HepG2 (cell line): ENCODE data around the gene LRRC74A. TPM values are rescaled to one million over a fixed set of nuclear protein-coding genes. Genes with fewer than 3 reads are reported as not detected.

Experiments
- ATF7 ChIP-seq, 2 experiments: fragments of 450-650 bp in 1 of 2; sonication (generic) in 1 of 2; formaldehyde crosslinking in 1 of 2; IDR thresholded peaks; 2 replicates each; pipeline versions ENCODE4 v1.4.0 to v1.6.1; 2016 to 2020; ENCODE audit warnings: antibody characterized with exemption in 1 of 2, mild to moderate bottlenecking in 1 of 2, missing genetic modification reagents in 1 of 2
- GATA4 ChIP-seq: sonication (generic); IDR thresholded peaks from 2 replicates; pipeline ENCODE4 v1.6.1; 2016; ENCODE audit warnings: antibody characterized with exemption, low read depth, borderline replicate concordance
- HDAC6 ChIP-seq: fragments of 200-600 bp; sonication (generic); IDR thresholded peaks from 2 replicates; pipeline ENCODE4 v1.7.0; 2017; ENCODE audit warnings: mild to moderate bottlenecking, antibody characterized with exemption, low read length, low read depth
- HNF4A ChIP-seq: sonication (generic); formaldehyde crosslinking; IDR thresholded peaks from 2 replicates; pipeline ENCODE4 v1.4.0; 2020; ENCODE audit warnings: missing genetic modification reagents
- HNF4G ChIP-seq, 2 experiments: sonication (generic) in 1 of 2; formaldehyde crosslinking in 1 of 2; IDR thresholded peaks; 2 replicates each; pipeline versions ENCODE4 v1.4.0 to v1.6.1; 2011 to 2020; ENCODE audit warnings: borderline replicate concordance in 2 of 2, low read depth in 2 of 2, mild to moderate bottlenecking in 2 of 2, low read length in 1 of 2, missing genetic modification reagents in 1 of 2, moderate library complexity in 1 of 2
- KDM5A ChIP-seq: fragments of 200-600 bp; sonication (generic); IDR thresholded peaks from 2 replicates; pipeline ENCODE4 v1.7.0; 2018; ENCODE audit warnings: antibody characterized with exemption, mild to moderate bottlenecking, low read length, borderline replicate concordance
- MAFF ChIP-seq: IDR thresholded peaks from 2 replicates; pipeline ENCODE4 v1.6.1; 2011; ENCODE audit warnings: low read depth, low read length, improper control_type of control experiment
- MATR3 ChIP-seq: sonication (generic); formaldehyde crosslinking; IDR thresholded peaks from 2 replicates; pipeline ENCODE4 v1.4.0; 2020; ENCODE audit warnings: missing genetic modification reagents
- MBD4 ChIP-seq: IDR thresholded peaks from 2 replicates; pipeline ENCODE4 v1.6.1; 2012; ENCODE audit warnings: low read length, inconsistent platforms, borderline replicate concordance
- RAD51 ChIP-seq: fragments of 450-650 bp; IDR thresholded peaks from 2 replicates; pipeline ENCODE4 v1.6.1; 2016; ENCODE audit warnings: borderline replicate concordance
- RELA ChIP-seq: sonication (generic); formaldehyde crosslinking; IDR thresholded peaks from 2 replicates; pipeline ENCODE4 v1.4.0; 2020; ENCODE audit warnings: missing genetic modification reagents
- SETDB1 ChIP-seq: sonication (generic); formaldehyde crosslinking; IDR thresholded peaks from 2 replicates; pipeline ENCODE4 v1.5.1; 2020; ENCODE audit warnings: missing genetic modification reagents, mild to moderate bottlenecking, borderline replicate concordance
- SMAD9 ChIP-seq: sonication (generic); formaldehyde crosslinking; IDR thresholded peaks from 2 replicates; pipeline ENCODE4 v1.5.1; 2020; ENCODE audit warnings: mild to moderate bottlenecking, missing genetic modification reagents
- SRSF9 ChIP-seq: fragments of 200-400 bp; formaldehyde crosslinking; IDR thresholded peaks from 2 replicates; pipeline ENCODE4 v1.6.1; 2018; ENCODE audit warnings: borderline replicate concordance, mild to moderate bottlenecking, low read depth, low read length; ENCODE audit not compliant: insufficient read depth, poor library complexity, severe bottlenecking
- TAF1 ChIP-seq: sonication (generic); formaldehyde crosslinking; IDR thresholded peaks from 2 replicates; pipeline ENCODE4 v1.4.0; 2020; ENCODE audit warnings: missing genetic modification reagents
- TBP ChIP-seq: sonication (generic); formaldehyde crosslinking; IDR thresholded peaks from 2 replicates; pipeline ENCODE4 v1.5.0; 2020; ENCODE audit warnings: missing genetic modification reagents
- ZMYM2 ChIP-seq: sonication (generic); formaldehyde crosslinking; IDR thresholded peaks from 2 replicates; pipeline ENCODE4 v1.8.0; 2022; ENCODE audit warnings: mild to moderate bottlenecking, missing genetic modification reagents
- ZNF17 ChIP-seq: sonication (generic); formaldehyde crosslinking; IDR thresholded peaks from 2 replicates; pipeline ENCODE4 v1.5.0; 2020; ENCODE audit warnings: mild to moderate bottlenecking, missing genetic modification reagents
- ZNF224 ChIP-seq: sonication (generic); formaldehyde crosslinking; IDR thresholded peaks from 2 replicates; pipeline ENCODE4 v1.5.0; 2020; ENCODE audit warnings: mild to moderate bottlenecking, missing genetic modification reagents
- ZNF343 ChIP-seq: sonication (generic); formaldehyde crosslinking; IDR thresholded peaks from 2 replicates; pipeline ENCODE4 v1.4.0; 2020; ENCODE audit warnings: mild to moderate bottlenecking, missing genetic modification reagents
- ZNF577 ChIP-seq: sonication (generic); formaldehyde crosslinking; IDR thresholded peaks from 2 replicates; pipeline ENCODE4 v1.4.0; 2020; ENCODE audit warnings: mild to moderate bottlenecking, low read depth, missing genetic modification reagents, borderline replicate concordance
- polyA plus RNA-seq, 8 experiments: library from polyadenylated mRNA; depleted of rRNA in 3 of 8; stranded (reverse) in 7 of 8; unstranded in 1 of 8; fragments of >200 nt; fragmentation: Illumina TruSeq in 4 of 8; extraction: Trizol in 4 of 8; gene quantifications; 2 replicates each; pipeline versions ENCODE4 v1.2.1 to v1.2.3, GENCODE V29; 2011 to 2016; ENCODE audit warnings: low read depth in 4 of 8, missing spikeins in 1 of 8, mixed read lengths in 1 of 8; ENCODE audit not compliant: insufficient read depth in 1 of 8
- total RNA-seq, 5 experiments: library from RNA; depleted of rRNA; stranded (reverse); fragments of >200 nt; fragmentation: Illumina TruSeq; extraction: Trizol; gene quantifications; 2 replicates each; pipeline ENCODE4 v1.2.3, GENCODE V29; 2016; ENCODE audit warnings: low read depth in 1 of 5
- TF ChIP-seq, protein P1 (sequence below): sonication (generic); formaldehyde crosslinking; conservative IDR thresholded peaks from 2 replicates; pipeline ENCODE4 v1.5.0; 2020; ENCODE audit warnings: missing genetic modification reagents
- TF ChIP-seq, protein P2 (sequence below): IDR thresholded peaks from 2 replicates; pipeline ENCODE4 v1.6.1; 2012; ENCODE audit warnings: low read depth, low read length, improper control_type of control experiment
- TF ChIP-seq, protein P3 (sequence below): IDR thresholded peaks from 2 replicates; pipeline ENCODE4 v1.6.1; 2016; ENCODE audit warnings: mild to moderate bottlenecking, missing biosample characterization, missing genetic modification reagents
- TF ChIP-seq, protein P4 (sequence below): sonication (generic); formaldehyde crosslinking; conservative IDR thresholded peaks from 2 replicates; pipeline ENCODE4 v1.8.0; 2022; ENCODE audit warnings: missing genetic modification reagents

The LRRC74A gene
- total and polyA plus RNA-seq, 2 of the 13 experiments (the other 11 are each of a cell fraction or from before 2014, with no cell fraction given) = not detected

DNA sequence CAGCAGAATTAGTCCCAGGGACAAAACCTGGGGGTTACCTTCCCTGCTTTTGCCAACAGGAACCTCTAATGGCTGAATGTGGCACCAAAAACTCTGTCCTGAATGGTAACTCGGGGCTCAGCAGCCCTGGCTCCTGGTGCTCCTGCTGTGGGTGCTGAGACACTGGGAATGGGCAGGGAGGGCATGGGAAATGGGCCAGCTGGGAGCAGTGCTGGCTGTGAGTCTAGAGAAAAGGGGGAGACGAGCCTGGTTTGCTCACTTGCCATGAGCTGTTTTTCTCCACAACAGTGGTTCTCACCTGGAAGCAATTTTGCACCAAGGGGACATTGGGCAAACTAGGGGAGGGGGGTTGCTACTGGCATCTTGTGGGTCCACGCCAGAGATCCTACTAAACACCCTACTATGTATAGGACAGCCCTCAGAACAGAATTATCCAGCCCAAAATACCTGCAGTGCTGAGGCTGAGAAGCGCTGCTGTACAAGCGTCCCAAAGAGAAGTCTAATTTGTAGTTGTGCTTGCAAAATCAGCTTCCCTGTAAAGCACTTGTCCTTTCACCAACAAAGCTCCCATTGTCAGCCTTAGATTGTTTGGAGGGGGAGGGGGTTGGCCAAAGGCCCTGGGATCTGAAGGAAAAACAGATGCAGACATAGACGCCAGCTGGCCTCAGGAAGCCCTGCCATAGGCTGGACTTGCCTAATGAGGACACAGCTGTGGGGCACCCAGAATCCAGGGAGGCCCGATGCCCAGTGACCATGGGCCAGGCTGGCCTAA lies 3.6 kb downstream of the LRRC74A start (continued):
- no peak for TF ChIP-seq ZNF224 (CRISPR knock-in tag)
- no peak for TF ChIP-seq ZNF17 (CRISPR knock-in tag)
- no peak for TF ChIP-seq ATF7 (IDR thresholded peaks at IDR 0.05)
- no peak for TF ChIP-seq ATF7 (CRISPR knock-in tag; IDR thresholded peaks at IDR 0.05)
- TF ChIP-seq, protein P1, sequence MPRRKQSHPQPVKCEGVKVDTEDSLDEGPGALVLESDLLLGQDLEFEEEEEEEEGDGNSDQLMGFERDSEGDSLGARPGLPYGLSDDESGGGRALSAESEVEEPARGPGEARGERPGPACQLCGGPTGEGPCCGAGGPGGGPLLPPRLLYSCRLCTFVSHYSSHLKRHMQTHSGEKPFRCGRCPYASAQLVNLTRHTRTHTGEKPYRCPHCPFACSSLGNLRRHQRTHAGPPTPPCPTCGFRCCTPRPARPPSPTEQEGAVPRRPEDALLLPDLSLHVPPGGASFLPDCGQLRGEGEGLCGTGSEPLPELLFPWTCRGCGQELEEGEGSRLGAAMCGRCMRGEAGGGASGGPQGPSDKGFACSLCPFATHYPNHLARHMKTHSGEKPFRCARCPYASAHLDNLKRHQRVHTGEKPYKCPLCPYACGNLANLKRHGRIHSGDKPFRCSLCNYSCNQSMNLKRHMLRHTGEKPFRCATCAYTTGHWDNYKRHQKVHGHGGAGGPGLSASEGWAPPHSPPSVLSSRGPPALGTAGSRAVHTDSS (CRISPR knock-in tag) = no peak
- peak; percentile 50; the same call in 1 of the 2 replicates for TF ChIP-seq HNF4A
- TF ChIP-seq RELA (CRISPR knock-in tag) = no peak
- TF ChIP-seq MAFF = no peak
- TF ChIP-seq, protein P2, sequence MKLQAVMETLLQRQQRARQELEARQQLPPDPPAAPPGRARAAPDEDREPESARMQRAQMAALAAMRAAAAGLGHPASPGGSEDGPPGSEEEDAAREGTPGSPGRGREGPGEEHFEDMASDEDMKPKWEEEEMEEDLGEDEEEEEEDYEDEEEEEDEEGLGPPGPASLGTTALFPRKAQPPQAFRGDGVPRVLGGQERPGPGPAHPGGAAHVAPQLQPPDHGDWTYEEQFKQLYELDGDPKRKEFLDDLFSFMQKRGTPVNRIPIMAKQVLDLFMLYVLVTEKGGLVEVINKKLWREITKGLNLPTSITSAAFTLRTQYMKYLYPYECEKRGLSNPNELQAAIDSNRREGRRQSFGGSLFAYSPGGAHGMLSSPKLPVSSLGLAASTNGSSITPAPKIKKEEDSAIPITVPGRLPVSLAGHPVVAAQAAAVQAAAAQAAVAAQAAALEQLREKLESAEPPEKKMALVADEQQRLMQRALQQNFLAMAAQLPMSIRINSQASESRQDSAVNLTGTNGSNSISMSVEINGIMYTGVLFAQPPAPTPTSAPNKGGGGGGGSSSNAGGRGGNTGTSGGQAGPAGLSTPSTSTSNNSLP = no peak
- TF ChIP-seq TBP (CRISPR knock-in tag) = no peak
- no peak for TF ChIP-seq GATA4
- TF ChIP-seq, protein P3, sequence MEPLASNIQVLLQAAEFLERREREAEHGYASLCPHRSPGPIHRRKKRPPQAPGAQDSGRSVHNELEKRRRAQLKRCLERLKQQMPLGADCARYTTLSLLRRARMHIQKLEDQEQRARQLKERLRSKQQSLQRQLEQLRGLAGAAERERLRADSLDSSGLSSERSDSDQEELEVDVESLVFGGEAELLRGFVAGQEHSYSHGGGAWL (CRISPR knock-in tag) = no peak
- TF ChIP-seq MBD4 = no peak
- TF ChIP-seq MATR3 (CRISPR knock-in tag) = no peak
- no peak for TF ChIP-seq SRSF9
- TF ChIP-seq, protein P4, sequence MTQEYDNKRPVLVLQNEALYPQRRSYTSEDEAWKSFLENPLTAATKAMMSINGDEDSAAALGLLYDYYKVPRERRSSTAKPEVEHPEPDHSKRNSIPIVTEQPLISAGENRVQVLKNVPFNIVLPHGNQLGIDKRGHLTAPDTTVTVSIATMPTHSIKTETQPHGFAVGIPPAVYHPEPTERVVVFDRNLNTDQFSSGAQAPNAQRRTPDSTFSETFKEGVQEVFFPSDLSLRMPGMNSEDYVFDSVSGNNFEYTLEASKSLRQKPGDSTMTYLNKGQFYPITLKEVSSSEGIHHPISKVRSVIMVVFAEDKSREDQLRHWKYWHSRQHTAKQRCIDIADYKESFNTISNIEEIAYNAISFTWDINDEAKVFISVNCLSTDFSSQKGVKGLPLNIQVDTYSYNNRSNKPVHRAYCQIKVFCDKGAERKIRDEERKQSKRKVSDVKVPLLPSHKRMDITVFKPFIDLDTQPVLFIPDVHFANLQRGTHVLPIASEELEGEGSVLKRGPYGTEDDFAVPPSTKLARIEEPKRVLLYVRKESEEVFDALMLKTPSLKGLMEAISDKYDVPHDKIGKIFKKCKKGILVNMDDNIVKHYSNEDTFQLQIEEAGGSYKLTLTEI (CRISPR knock-in tag) = no peak
- TF ChIP-seq TAF1 (CRISPR knock-in tag) = no peak
- no peak for TF ChIP-seq RAD51
- TF ChIP-seq KDM5A = no peak
- TF ChIP-seq HDAC6 = no peak
- TF ChIP-seq SMAD9 (CRISPR knock-in tag) = no peak
- no peak for TF ChIP-seq ZMYM2 (CRISPR knock-in tag)
- TF ChIP-seq ZNF343 (CRISPR knock-in tag) = no peak
- TF ChIP-seq HNF4G (IDR thresholded peaks at IDR 0.05; ENCODE audit: borderline replicate concordance, low read depth, low read length) = no peak; the same call in 1 of the 2 replicates
- TF ChIP-seq HNF4G (CRISPR knock-in tag; IDR thresholded peaks at IDR 0.05; ENCODE audit: borderline replicate concordance, low read depth) = no peak
- no peak for TF ChIP-seq SETDB1 (CRISPR knock-in tag)
- no peak for TF ChIP-seq ZNF577 (CRISPR knock-in tag)
